ENCODE measurements around the gene CCSAP. TPM values are rescaled to one million over a fixed set of nuclear protein-coding genes. Genes with fewer than 3 reads are reported as not detected.

CCSAP gene
- total RNA-seq, 1 donor from 2014 or later = 3.9 TPM

DNA sequence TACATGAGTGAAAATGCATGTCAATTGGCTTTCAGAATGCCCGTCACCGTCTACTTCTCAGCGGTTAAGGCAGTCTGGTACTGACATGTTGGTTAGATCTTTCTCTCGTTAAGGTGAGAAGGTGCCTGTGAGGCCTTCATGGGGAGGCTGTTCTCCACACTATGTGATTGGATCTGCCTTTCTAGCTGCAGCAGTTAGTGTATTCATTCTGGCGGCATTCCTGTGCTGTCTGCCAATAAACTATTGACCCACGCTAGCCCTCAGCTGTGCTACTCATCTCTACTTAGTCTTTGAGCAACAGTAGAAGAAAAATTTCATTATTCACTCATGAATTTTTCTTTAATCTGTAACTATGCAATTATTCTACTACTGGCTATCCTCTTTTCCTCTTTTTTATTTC, 32.0 kb downstream of the CCSAP start:
- peaks cover 0 to 32% of the 10 kb centered on the region in 2 donors for H3K36me3 ChIP-seq
- intact Hi-C loops (cut with DNase I) = no loop called here

DNA sequence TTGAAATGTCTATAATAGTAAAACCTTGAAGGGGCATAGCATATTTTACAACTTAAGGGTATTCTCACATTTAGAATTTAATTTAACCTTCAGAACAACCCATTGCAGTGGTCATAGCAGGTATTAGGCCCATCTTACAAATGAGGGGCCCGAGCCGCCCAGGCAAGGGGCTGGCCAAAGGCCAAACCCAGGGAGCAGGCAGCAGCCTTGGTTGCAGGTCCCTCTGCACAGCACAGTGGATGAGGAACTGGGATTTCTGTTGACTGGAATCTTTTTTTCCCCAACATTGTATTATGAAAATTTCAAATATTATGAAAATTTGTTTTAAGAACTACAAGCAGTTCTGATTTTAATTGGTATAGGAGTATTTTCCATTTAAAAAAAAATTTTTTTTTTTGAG, 33.2 kb downstream of the CCSAP start:
- no peaks in the 10 kb centered on the region for H3K4me1 ChIP-seq
- TF ChIP-seq POLR2A (IDR thresholded peaks at IDR 0.05) = no peak
- TF ChIP-seq, protein P1, sequence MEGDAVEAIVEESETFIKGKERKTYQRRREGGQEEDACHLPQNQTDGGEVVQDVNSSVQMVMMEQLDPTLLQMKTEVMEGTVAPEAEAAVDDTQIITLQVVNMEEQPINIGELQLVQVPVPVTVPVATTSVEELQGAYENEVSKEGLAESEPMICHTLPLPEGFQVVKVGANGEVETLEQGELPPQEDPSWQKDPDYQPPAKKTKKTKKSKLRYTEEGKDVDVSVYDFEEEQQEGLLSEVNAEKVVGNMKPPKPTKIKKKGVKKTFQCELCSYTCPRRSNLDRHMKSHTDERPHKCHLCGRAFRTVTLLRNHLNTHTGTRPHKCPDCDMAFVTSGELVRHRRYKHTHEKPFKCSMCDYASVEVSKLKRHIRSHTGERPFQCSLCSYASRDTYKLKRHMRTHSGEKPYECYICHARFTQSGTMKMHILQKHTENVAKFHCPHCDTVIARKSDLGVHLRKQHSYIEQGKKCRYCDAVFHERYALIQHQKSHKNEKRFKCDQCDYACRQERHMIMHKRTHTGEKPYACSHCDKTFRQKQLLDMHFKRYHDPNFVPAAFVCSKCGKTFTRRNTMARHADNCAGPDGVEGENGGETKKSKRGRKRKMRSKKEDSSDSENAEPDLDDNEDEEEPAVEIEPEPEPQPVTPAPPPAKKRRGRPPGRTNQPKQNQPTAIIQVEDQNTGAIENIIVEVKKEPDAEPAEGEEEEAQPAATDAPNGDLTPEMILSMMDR (IDR thresholded peaks at IDR 0.05) = no peak
- intact Hi-C loops (cut with DNase I) = no loop called here
- H3K36me3 ChIP-seq = peaks cover 0 to 33% of the 10 kb centered on the region in 2 donors
- DNase-seq (ENCODE audit: extremely low spot score in 2 of 2) = no peak
- H3K4me3 ChIP-seq = no peak overlapping the region
- H3K27me3 ChIP-seq = no peaks in the 10 kb centered on the region
- no peak overlapping the region for H3K27ac ChIP-seq
- no peaks in the 10 kb centered on the region for H3K9me3 ChIP-seq

More for the DNA sequence above, 32.0 kb downstream of the CCSAP start:
- Histone ChIP-seq H3K27me3 (no peaks in the 10 kb centered on the region), H3K4me1 (no peaks in the 10 kb centered on the region), H3K4me3 (no peak overlapping the region), H3K27ac (no peak overlapping the region), H3K9me3 (no peaks in the 10 kb centered on the region)
- DNase-seq (ENCODE audit: extremely low spot score in 2 of 2) = no peak
- no peak for TF ChIP-seq POLR2AphosphoS5 (IDR thresholded peaks at IDR 0.05; ENCODE audit: insufficient read depth in 1 of 2, low read depth in 1 of 2)

DNA sequence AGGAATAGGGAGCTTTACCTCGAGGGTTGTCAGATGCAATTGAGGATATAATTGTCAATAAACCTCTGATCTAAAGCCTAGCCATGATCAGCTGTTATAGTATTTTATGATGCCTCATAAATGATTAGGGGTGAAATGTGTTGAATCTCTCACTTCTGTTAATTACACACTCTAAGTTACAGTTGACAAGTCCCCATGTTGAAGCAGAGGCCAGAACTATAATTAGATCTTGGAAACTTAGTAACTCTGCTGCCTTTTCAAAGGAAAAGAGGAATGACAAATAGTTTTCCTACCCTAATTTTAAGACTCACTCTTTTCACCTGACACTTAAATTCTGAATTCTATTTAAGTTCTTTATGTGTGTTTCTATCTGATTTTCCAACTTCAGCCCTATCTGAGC, 33.8 kb downstream of the CCSAP start:
- TF ChIP-seq, protein P1 (IDR thresholded peaks at IDR 0.05) = no peak
- TF ChIP-seq POLR2A (IDR thresholded peaks at IDR 0.05) (no peak), POLR2AphosphoS5 (IDR thresholded peaks at IDR 0.05; ENCODE audit: insufficient read depth in 1 of 2, low read depth in 1 of 2) (no peak)
- Histone ChIP-seq H3K27me3 (no peaks in the 10 kb centered on the region), H3K36me3 (peaks cover 0 to 39% of the 10 kb centered on the region in 2 donors), H3K4me1 (no peaks in the 10 kb centered on the region), H3K4me3 (no peak overlapping the region), H3K27ac (no peak overlapping the region), H3K9me3 (no peaks in the 10 kb centered on the region)
- intact Hi-C loops (cut with DNase I) = no loop called here
- no peak for DNase-seq (ENCODE audit: extremely low spot score in 2 of 2)

DNA sequence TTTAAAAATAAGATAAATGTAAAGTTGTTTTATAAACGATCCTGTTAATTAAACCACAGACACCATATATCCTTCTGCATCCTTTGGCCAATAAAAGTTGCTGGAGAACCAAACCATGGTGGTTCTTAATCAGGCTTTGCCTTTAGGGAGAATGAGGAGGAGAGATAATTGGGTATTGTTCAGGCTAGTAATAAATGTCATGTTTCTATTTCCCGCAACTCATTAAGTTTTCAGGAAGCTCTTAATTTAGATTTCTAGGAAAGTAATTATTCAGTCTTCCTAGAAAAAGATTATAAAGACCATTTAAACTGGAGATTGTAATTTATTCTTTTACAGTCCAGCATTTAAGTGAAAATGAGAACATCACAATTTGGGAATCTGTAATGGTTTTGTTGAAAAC, 37.5 kb downstream of the CCSAP start:
- DNase-seq (ENCODE audit: extremely low spot score in 2 of 2) = no peak
- peaks cover 0 to 34% of the 10 kb centered on the region in 2 donors for H3K36me3 ChIP-seq
- H3K9me3 ChIP-seq = no peaks in the 10 kb centered on the region
- H3K4me3 ChIP-seq = no peak overlapping the region
- intact Hi-C loops (cut with DNase I) = no loop called here
- TF ChIP-seq POLR2A (IDR thresholded peaks at IDR 0.05) = no peak
- TF ChIP-seq, protein P1 (IDR thresholded peaks at IDR 0.05) = no peak
- no peak for TF ChIP-seq POLR2AphosphoS5 (IDR thresholded peaks at IDR 0.05; ENCODE audit: insufficient read depth in 1 of 2, low read depth in 1 of 2)
- no peaks in the 10 kb centered on the region for H3K27me3 ChIP-seq
- H3K27ac ChIP-seq = no peak overlapping the region
- no peaks in the 10 kb centered on the region for H3K4me1 ChIP-seq

DNA sequence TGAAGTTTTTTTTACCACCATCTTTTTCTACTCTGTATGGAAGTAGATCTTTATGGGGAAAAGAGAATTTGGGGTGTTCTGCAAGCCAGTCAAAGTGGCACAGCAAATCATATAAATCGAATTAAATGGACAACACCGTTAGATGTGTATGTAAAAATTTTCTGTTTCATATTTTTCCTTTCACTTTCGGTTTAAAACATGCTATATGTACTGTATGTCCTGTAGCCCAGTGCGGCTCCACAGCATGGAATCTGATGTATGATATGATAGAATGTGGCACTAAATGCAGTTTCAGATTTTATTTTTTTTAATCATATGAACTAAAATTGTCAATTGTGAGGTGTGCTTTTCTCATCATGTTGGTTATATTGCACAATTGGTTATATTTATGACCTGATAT, 39.0 kb downstream of the CCSAP start:
- no peaks in the 10 kb centered on the region for H3K27me3 ChIP-seq
- no peaks in the 10 kb centered on the region for H3K9me3 ChIP-seq
- no peaks in the 10 kb centered on the region for H3K4me1 ChIP-seq
- TF ChIP-seq, protein P1 (IDR thresholded peaks at IDR 0.05) = no peak
- no peak for TF ChIP-seq POLR2AphosphoS5 (IDR thresholded peaks at IDR 0.05; ENCODE audit: insufficient read depth in 1 of 2, low read depth in 1 of 2)
- TF ChIP-seq POLR2A (IDR thresholded peaks at IDR 0.05) = no peak
- H3K4me3 ChIP-seq = no peak overlapping the region
- H3K27ac ChIP-seq = no peak overlapping the region
- peaks cover 0 to 40% of the 10 kb centered on the region in 2 donors for H3K36me3 ChIP-seq
- no peak for DNase-seq (ENCODE audit: extremely low spot score in 2 of 2)
- intact Hi-C loops (cut with DNase I) = no loop called here

DNA sequence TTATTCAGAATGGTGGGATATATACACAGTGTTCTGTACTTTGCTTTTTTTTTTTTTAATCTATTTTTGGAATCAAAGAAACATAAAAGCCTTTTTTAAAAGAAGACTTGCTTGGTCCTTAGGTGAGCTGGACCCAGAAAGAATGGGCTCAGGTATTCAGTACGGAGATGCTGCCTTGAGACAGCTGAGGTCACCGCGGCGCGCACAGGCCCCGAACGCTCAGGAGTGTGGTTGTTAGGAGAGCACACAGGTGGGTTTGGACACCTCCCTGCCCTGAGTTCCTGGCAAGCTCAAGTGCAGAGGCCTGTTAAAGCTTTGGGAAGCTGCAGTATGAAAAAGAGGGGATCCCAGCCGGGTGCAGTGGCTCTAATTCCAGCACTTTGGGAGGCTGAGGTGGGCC, 40.1 kb downstream of the CCSAP start:
- H3K4me3 ChIP-seq = no peak overlapping the region
- peaks cover 0 to 39% of the 10 kb centered on the region in 2 donors for H3K36me3 ChIP-seq
- no peaks in the 10 kb centered on the region for H3K9me3 ChIP-seq
- H3K27me3 ChIP-seq = no peaks in the 10 kb centered on the region
- TF ChIP-seq, protein P1 (IDR thresholded peaks at IDR 0.05) = no peak
- TF ChIP-seq POLR2A (IDR thresholded peaks at IDR 0.05) (no peak), POLR2AphosphoS5 (IDR thresholded peaks at IDR 0.05; ENCODE audit: insufficient read depth in 1 of 2, low read depth in 1 of 2) (no peak)
- intact Hi-C loops (cut with DNase I) = no loop called here
- no peak overlapping the region for H3K27ac ChIP-seq
- DNase-seq (ENCODE audit: extremely low spot score in 2 of 2) = no peak
- H3K4me1 ChIP-seq = no peaks in the 10 kb centered on the region
